Subcutaneous adipose tissue (tissue), 4 donors: ENCODE results near the gene SLC35A4. TPM values are rescaled to one million over a fixed set of nuclear protein-coding genes. Genes with fewer than 3 reads are reported as not detected.

Source experiments
- CTCF ChIP-seq: fragments of 450-650 bp; IDR thresholded peaks from one replicate; pipeline ENCODE4 v1.5.1; 2016; ENCODE audit warnings: low read depth, mild to moderate bottlenecking, control low read depth, antibody characterized with exemption, moderate library complexity
- total RNA-seq, 4 donors: library from RNA; depleted of rRNA; stranded (reverse); fragments of >200 nt; gene quantifications; one replicate each; pipeline ENCODE4 v1.1.0, GENCODE V29; 2016

The SLC35A4 gene
- total RNA-seq, 4 donors from 2014 or later: 21.1 to 32.2 (median 25.4) TPM

GRCh38 chr5:140591747-140592372, 27.2 kb downstream of the SLC35A4 start:
- TF ChIP-seq CTCF: no peak

- TF ChIP-seq CTCF: no peak
Measured at GRCh38 chr5:140594169-140594568, 29.5 kb downstream of the SLC35A4 start.

GRCh38 chr5:140595538-140596300, 31.1 kb downstream of the SLC35A4 start:
- no peak for TF ChIP-seq CTCF

GRCh38 chr5:140596321-140596741, 31.7 kb downstream of the SLC35A4 start:
- TF ChIP-seq CTCF: no peak

GRCh38 chr5:140598836-140599235, 34.2 kb downstream of the SLC35A4 start:
- no peak for TF ChIP-seq CTCF

GRCh38 chr5:140600096-140600495, 35.5 kb downstream of the SLC35A4 start:
- no peak for TF ChIP-seq CTCF

GRCh38 chr5:140602147-140602546, 37.5 kb downstream of the SLC35A4 start:
- TF ChIP-seq CTCF: no peak
